H1 (cell line): ENCODE results near the gene LITAF. TPM values are rescaled to one million over a fixed set of nuclear protein-coding genes. Genes with fewer than 3 reads are reported as not detected.

ENCODE experiments used
- CTCF ChIA-PET: fragments of 300-600 bp; sonication (Branson Sonifier 250); formaldehyde crosslinking; loops from one replicate; lab custom pipeline; 2021; ENCODE audit not compliant: partially characterized antibody; lab: Charles Lee
- POLR2A ChIA-PET: fragments of 300-600 bp; sonication (Branson Sonifier 250); formaldehyde crosslinking; loops from one replicate; lab custom pipeline; 2021; ENCODE audit warnings: inconsistent platforms; ENCODE audit not compliant: partially characterized antibody; lab: Charles Lee
- DNase-seq, 2 experiments: peaks; one replicate each; pipeline versions ENCODE4 v3.0.0 to v3.0.0-alpha.2; 2010 to 2022; ENCODE audit warnings: low spot score in 2 of 2, low read depth in 1 of 2, mixed read lengths in 1 of 2
- FAIRE-seq: peaks from 2 replicates; lab custom pipeline; 2011; peaks lifted over from hg19 to GRCh38; lab: Jason Lieb, UNC
- H2AFZ ChIP-seq: 2 replicates; pipeline ENCODE4 v1.8.1; 2012; ENCODE audit warnings: low read length, inconsistent platforms
- H2AK5ac ChIP-seq: 2 replicates; pipeline ENCODE4 v1.6.1; 2013; ENCODE audit warnings: low read depth, low read length
- H2BK120ac ChIP-seq: replicated peaks from 2 replicates; pipeline ENCODE3; 2013; ENCODE audit warnings: low read depth, low read length, inconsistent platforms
- H2BK12ac ChIP-seq: 2 replicates; pipeline ENCODE4 v1.6.1; 2013; ENCODE audit warnings: low read depth, low read length
- H2BK15ac ChIP-seq: 2 replicates; pipeline ENCODE4 v1.6.1; 2013; ENCODE audit warnings: low read length
- H2BK20ac ChIP-seq: 2 replicates; pipeline ENCODE4 v1.6.1; 2013; ENCODE audit warnings: low read length
- H2BK5ac ChIP-seq: 2 replicates; pipeline ENCODE4 v1.6.1; 2013; ENCODE audit warnings: low read depth, low read length
- H3K14ac ChIP-seq: 2 replicates; pipeline ENCODE4 v1.6.1; 2013; ENCODE audit warnings: inconsistent platforms; ENCODE audit not compliant: insufficient read length
- H3K18ac ChIP-seq: 2 replicates; pipeline ENCODE4 v1.6.1; 2013; ENCODE audit warnings: low read length; ENCODE audit errors: extremely low read depth
- H3K23ac ChIP-seq: 2 replicates; pipeline ENCODE4 v1.6.1; 2013; ENCODE audit warnings: inconsistent platforms; ENCODE audit not compliant: insufficient read length
- H3K23me2 ChIP-seq: 2 replicates; pipeline ENCODE4 v1.6.1; 2013; ENCODE audit warnings: low read depth, low read length
- H3K27ac ChIP-seq: 2 replicates; pipeline ENCODE4 v1.6.1; 2011; ENCODE audit warnings: low read depth, low read length, inconsistent platforms
- H3K27me3 ChIP-seq, 4 experiments: replicated peaks in 1 of 4; 1 replicate in 1 of 4; 2 replicates in 3 of 4; pipeline versions ENCODE4 v1.6.1 to v1.8.1; 2011 to 2013; ENCODE audit warnings: low read length in 3 of 4, mild to moderate bottlenecking in 3 of 4, inconsistent platforms in 2 of 4, mixed read lengths in 2 of 4, moderate library complexity in 1 of 4; ENCODE audit not compliant: control insufficient read depth in 3 of 4, insufficient read depth in 3 of 4; ENCODE audit errors: extremely low read depth in 1 of 4
- H3K36me3 ChIP-seq, 4 experiments: 2 replicates each; pipeline versions ENCODE4 v1.6.1 to v1.8.1; 2011 to 2013; ENCODE audit warnings: mild to moderate bottlenecking in 4 of 4, low read length in 3 of 4, moderate library complexity in 2 of 4, control low read depth in 1 of 4, inconsistent platforms in 1 of 4; ENCODE audit not compliant: insufficient read depth in 4 of 4, control insufficient read depth in 2 of 4
- H3K4ac ChIP-seq: replicated peaks from 2 replicates; pipeline ENCODE3; 2013; ENCODE audit warnings: low read length, low read depth, mixed read lengths, inconsistent platforms; ENCODE audit not compliant: insufficient read length
- H3K4me1 ChIP-seq, 4 experiments: replicated peaks in 1 of 4; 1 replicate in 1 of 4; 2 replicates in 3 of 4; pipeline versions ENCODE4 v1.6.1 to v1.8.1; 2011 to 2013; ENCODE audit warnings: low read length in 3 of 4, inconsistent platforms in 2 of 4, mixed read lengths in 1 of 4; ENCODE audit not compliant: insufficient read depth in 4 of 4, control insufficient read depth in 3 of 4
- H3K4me2 ChIP-seq, 2 experiments: 2 replicates each; pipeline versions ENCODE4 v1.6.1 to v1.8.1; 2011 to 2013; ENCODE audit warnings: low read depth in 2 of 2, low read length in 2 of 2, control low read depth in 1 of 2, inconsistent platforms in 1 of 2, mild to moderate bottlenecking in 1 of 2; ENCODE audit not compliant: insufficient read depth in 1 of 2
- H3K4me3 ChIP-seq, 4 experiments: fragments of 200-600, 300-600 bp in 1 of 4; sonication (generic), shearing (Covaris generic), sonication (Bioruptor Twin) in 1 of 4; 2 replicates each; pipeline versions ENCODE4 v1.5.1 to v1.8.1; 2011 to 2016; ENCODE audit warnings: low read length in 4 of 4, low read depth in 3 of 4, control low read depth in 2 of 4, inconsistent platforms in 2 of 4, mild to moderate bottlenecking in 2 of 4, mixed read lengths in 1 of 4, moderate library complexity in 1 of 4; ENCODE audit not compliant: insufficient read depth in 2 of 4; ENCODE audit errors: extremely low read depth in 1 of 4
- H3K56ac ChIP-seq: replicated peaks from 2 replicates; pipeline ENCODE3; 2013; ENCODE audit warnings: low read depth, mild to moderate bottlenecking, mixed read lengths, low read length, inconsistent platforms; ENCODE audit not compliant: insufficient read length
- H3K79me1 ChIP-seq: 2 replicates; pipeline ENCODE4 v1.6.1; 2013; ENCODE audit warnings: low read depth, low read length, control low read depth
- H3K79me2 ChIP-seq, 2 experiments: 2 replicates each; pipeline versions ENCODE4 v1.6.1 to v1.8.1; 2012 to 2013; ENCODE audit warnings: low read length in 2 of 2, mild to moderate bottlenecking in 2 of 2, inconsistent platforms in 1 of 2; ENCODE audit not compliant: insufficient read depth in 2 of 2, control insufficient read depth in 1 of 2
- H3K9ac ChIP-seq, 4 experiments: replicated peaks in 1 of 4; 1 replicate in 1 of 4; 2 replicates in 3 of 4; pipeline versions ENCODE4 v1.6.1 to v1.8.1; 2011 to 2013; ENCODE audit warnings: low read depth in 3 of 4, low read length in 3 of 4, control low read depth in 2 of 4, mild to moderate bottlenecking in 2 of 4, moderate library complexity in 2 of 4, inconsistent platforms in 1 of 4; ENCODE audit errors: extremely low read depth in 1 of 4
- H3K9me3 ChIP-seq, 2 experiments: 2 replicates each; pipeline versions ENCODE4 v1.6.1 to v1.8.1; 2012 to 2013; ENCODE audit warnings: mild to moderate bottlenecking in 2 of 2, moderate library complexity in 2 of 2, control low read depth in 1 of 2, inconsistent platforms in 1 of 2, low read depth in 1 of 2, low read length in 1 of 2, mixed read lengths in 1 of 2; ENCODE audit not compliant: insufficient read depth in 2 of 2
- H4K20me1 ChIP-seq, 2 experiments: replicated peaks in 1 of 2; 2 replicates each; pipeline versions ENCODE3 to v1.8.1; 2011 to 2013; ENCODE audit warnings: inconsistent platforms in 2 of 2, low read length in 2 of 2, mild to moderate bottlenecking in 1 of 2; ENCODE audit not compliant: insufficient read depth in 2 of 2, control insufficient read depth in 1 of 2
- H4K5ac ChIP-seq: 2 replicates; pipeline ENCODE4 v1.6.1; 2013; ENCODE audit warnings: low read length, low read depth, mixed read lengths, inconsistent platforms; ENCODE audit not compliant: insufficient read length
- H4K8ac ChIP-seq: 2 replicates; pipeline ENCODE4 v1.8.0; 2013; ENCODE audit warnings: mild to moderate bottlenecking, moderate library complexity, low read length, inconsistent platforms; ENCODE audit not compliant: insufficient read depth; ENCODE audit errors: extremely low read depth
- H4K91ac ChIP-seq: replicated peaks from 2 replicates; pipeline ENCODE3; 2013; ENCODE audit warnings: low read length, mixed read lengths, inconsistent platforms; ENCODE audit not compliant: insufficient read length
- ASH2L ChIP-seq: fragments of 200-600, 300-600 bp; sonication (generic); IDR thresholded peaks from one replicate; pipeline ENCODE4 v1.7.1; 2017; ENCODE audit warnings: low read length
- FOSL1 ChIP-seq: IDR thresholded peaks from 2 replicates; pipeline ENCODE4 v1.6.1; 2011; ENCODE audit warnings: mild to moderate bottlenecking, low read depth, low read length, moderate library complexity; ENCODE audit not compliant: insufficient read depth
- NANOG ChIP-seq: IDR thresholded peaks from 2 replicates; pipeline ENCODE4 v1.6.1; 2011; ENCODE audit warnings: low read length, low read depth, mild to moderate bottlenecking, inconsistent platforms; ENCODE audit not compliant: insufficient read depth, poor library complexity, severe bottlenecking
- SAP30 ChIP-seq: fragments of 300-600 bp; sonication (generic); IDR thresholded peaks from 2 replicates; pipeline ENCODE4 v1.7.1; 2012; ENCODE audit warnings: low read length, moderate library complexity, mild to moderate bottlenecking, inconsistent platforms; ENCODE audit not compliant: insufficient read depth, insufficient replicate concordance
- WGBS, 2 experiments: shearing (Covaris generic) in 1 of 2; methylation state at CpG; one replicate each; pipeline versions ENCODE4 v1.1.6 to v1.1.7; 2013 to 2015; ENCODE audit warnings: low lambda C conversion rate in 2 of 2, mixed read lengths in 2 of 2, inconsistent platforms in 1 of 2, low coverage in 1 of 2, missing lambda C conversion rate in 1 of 2; ENCODE audit not compliant: insufficient replicate concordance in 2 of 2, insufficient coverage in 1 of 2, insufficient read length in 1 of 2; ENCODE audit errors: extremely low coverage in 1 of 2, missing lambda C conversion rate in 1 of 2; 5-methylcytosine and 5-hydroxymethylcytosine counted together
- polyA plus RNA-seq, 7 experiments: library from polyadenylated mRNA; depleted of rRNA in 3 of 7; stranded (reverse) in 5 of 7; unstranded in 2 of 7; fragments of >200 nt in 5 of 7; fragments of 200-250 nt in 2 of 7; gene quantifications; 1 replicate in 5 of 7; 2 replicates in 1 of 7; 4 replicates in 1 of 7; pipeline versions ENCODE4 v1.2.1 to v1.2.3, GENCODE V29; 2011 to 2013; ENCODE audit warnings: missing spikeins in 2 of 7, mixed read lengths in 2 of 7
- total RNA-seq: library from RNA; stranded (reverse); fragmentation: NEBNext Ultra II Directional; extraction: Animal tissue kit (Norgen Biotek cat#: 25700); gene quantifications from 2 replicates; pipeline ENCODE4 v1.2.1, GENCODE V29; 2021

The LITAF gene
- total and polyA plus RNA-seq, 2 of the 8 experiments (the other 6 are each of a cell fraction or from before 2014, with no cell fraction given): 165 to 205 TPM

DNA sequence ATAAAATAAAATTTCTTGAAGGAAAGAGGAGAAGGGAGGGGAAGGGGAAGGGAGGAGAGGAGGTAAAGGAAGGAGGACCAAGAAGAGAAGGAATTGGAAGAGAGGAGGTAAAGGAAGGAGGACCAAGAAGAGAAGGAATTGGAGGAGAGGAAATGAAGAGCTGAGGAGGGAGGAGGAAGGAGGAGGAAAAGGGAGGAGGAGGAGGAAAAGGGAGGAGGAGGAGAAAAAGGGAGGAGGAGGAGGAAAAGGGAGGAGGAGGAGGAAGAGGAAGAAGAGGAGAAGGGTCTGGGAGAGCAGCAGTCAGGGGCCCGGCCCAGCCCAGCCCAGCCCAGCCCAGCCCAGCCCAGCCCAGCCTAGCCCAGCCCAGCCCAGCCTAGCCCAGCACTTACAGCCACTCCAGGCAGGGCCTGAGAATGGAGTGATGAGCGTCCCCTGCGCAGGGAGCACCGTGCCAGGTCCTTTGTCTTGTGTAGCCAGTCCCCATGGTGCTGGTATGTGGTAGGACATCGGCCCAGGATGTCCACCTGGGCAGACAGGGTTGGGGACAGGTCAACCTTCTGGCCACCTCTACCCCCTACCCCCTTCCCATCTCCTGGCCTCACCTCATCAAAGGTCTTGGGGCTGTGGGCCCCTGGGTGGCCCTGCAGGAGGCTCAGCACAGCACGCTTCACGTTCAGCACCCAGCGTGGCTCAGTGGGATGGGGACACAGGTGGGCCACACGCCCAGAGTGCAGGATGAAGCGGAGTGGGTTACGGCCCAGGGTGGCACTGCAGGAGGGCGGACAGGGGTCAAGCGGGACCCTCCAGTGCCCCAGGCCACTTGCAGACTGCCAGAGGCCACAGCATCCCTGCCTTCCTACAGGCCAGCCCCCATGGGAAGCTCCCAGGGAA is 70.9 kb downstream of the LITAF start:
- Histone ChIP-seq H3K4me2 (no peak overlapping the region), H2BK5ac (no peak overlapping the region), H4K8ac (peak overlapping the region; percentile 77), H3K9me3 (no peaks in the 10 kb centered on the region), H3K14ac (no peak overlapping the region), H3K27ac (no peak overlapping the region), H2AFZ (no peak overlapping the region), H3K36me3 (no peaks in the 10 kb centered on the region), H4K5ac (no peak overlapping the region), H3K79me2 (no peaks in the 10 kb centered on the region), H3K18ac (no peak overlapping the region), H2BK20ac (no peak overlapping the region), H2BK120ac (no peak overlapping the region), H3K56ac (no peak overlapping the region), H3K79me1 (no peaks in the 10 kb centered on the region), H2BK12ac (peak overlapping the region; percentile 64; the same call in 1 of the 2 replicates), H2BK15ac (no peak overlapping the region), H3K4me1 (peaks cover 0 to 13% (median 4%) of the 10 kb centered on the region in 4 experiments; a peak in 5 of 7 replicates), H2AK5ac (no peak overlapping the region), H3K4ac (peak overlapping the region; percentile 65), H3K4me3 (no peak overlapping the region), H3K23me2 (no peaks in the 10 kb centered on the region; the same call in 1 of the 2 replicates), H3K27me3 (no peaks in the 10 kb centered on the region), H4K20me1 (no peaks in the 10 kb centered on the region), H3K23ac (no peak overlapping the region), H3K9ac (no peak overlapping the region), H4K91ac (no peak overlapping the region)
- CTCF ChIA-PET: interaction anchor here (0.6 to 7.8 kb wide), 3 partner anchors 17 to 183 kb away, joined by 3 to 55 read pairs (median 5); no protein-coding TSS in a partner anchor
- POLR2A ChIA-PET: interaction anchor here (0.9 to 1.8 kb wide), 4 partner anchors 10 to 16 kb away, joined by 3 to 6 read pairs (median 4); no protein-coding TSS in a partner anchor
- TF ChIP-seq ASH2L (no peak), SAP30 (no peak), FOSL1 (no peak), NANOG (no peak)
- FAIRE-seq (no peak), DNase-seq (no peak)
- 91% methylated on average over 12 of the region's 13 CpGs; no CpG with 5 or more reads in 1 of the 2 experiments for WGBS, 2 experiments
